ENCODE results near the gene TBC1D4.

GRCh38 chr13:75339635-75340374 is 142.2 kb downstream of the TBC1D4 start:
- TF ChIP-seq CTCF (IDR thresholded peaks at IDR 0.05) (no peak), POLR2AphosphoS5 (IDR thresholded peaks at IDR 0.05) (no peak), POLR2A (IDR thresholded peaks at IDR 0.05; ENCODE audit: low read depth) (no peak)

Measured in esophagus muscularis mucosa (tissue), 3 donors.